SHP77 treated with DMSO at 0.1 percent for 48 hours (cell line): Measurements from ENCODE around the gene UGT1A3.
"Not testable (repeated sequence)": the region's sequence is repeated elsewhere in the genome, so short reads cannot be mapped to it uniquely, and the experiment has no call there.

Experiments used
- DNase-seq: peaks from one replicate; lab custom pipeline; 2025; lab: John Stamatoyannopoulos, UW

UGT1A3 gene

DNA sequence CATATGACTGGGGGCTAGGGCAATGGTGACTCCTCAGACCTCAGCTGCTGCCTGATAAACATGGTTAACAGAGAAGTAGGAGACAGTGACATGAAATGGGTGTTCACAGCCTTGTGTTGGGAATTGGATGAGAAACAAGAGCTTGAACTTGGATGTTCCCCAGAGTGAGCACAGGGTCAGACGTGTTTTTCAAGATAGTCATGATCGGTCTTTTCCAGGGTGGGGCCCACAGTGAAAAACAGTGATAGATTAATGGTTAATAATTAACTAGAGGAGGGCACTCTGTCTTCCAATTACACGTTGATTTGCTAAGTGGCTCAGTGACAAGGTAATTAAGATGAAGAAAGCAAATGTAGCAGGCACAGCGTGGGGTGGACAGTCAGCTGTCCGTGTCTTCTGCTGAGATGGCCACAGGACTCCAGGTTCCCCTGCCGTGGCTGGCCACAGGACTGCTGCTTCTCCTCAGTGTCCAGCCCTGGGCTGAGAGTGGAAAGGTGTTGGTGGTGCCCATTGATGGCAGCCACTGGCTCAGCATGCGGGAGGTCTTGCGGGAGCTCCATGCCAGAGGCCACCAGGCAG lies at the start of gene UGT1A3:
TSS of gene UGT1A3 (plus strand) at position 320 of the 579 bp plus-strand sequence. CDS start at position 405, 85 bp downstream.
- DNase-seq = no peak

DNA sequence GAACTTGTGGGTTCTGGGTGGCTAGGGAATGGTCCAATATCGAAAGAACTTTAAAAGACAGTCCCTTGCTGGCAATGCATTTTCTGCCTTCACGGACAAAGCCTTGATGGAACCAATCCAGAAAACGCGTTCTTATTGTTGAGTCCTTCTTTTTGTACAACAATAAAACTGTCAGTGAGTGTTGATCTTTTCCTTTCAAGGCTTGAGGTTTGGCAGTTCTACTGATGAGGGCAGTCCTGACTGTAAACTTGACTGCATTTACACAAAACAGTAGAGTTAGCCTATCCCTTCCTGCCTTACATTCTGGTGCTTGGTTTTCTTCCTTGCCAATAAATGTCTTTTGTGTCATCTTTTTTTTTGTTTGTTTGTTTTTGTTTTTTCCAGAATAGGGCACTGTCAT lies 49.6 kb upstream of the UGT1A3 start:
- no peak for DNase-seq

DNA sequence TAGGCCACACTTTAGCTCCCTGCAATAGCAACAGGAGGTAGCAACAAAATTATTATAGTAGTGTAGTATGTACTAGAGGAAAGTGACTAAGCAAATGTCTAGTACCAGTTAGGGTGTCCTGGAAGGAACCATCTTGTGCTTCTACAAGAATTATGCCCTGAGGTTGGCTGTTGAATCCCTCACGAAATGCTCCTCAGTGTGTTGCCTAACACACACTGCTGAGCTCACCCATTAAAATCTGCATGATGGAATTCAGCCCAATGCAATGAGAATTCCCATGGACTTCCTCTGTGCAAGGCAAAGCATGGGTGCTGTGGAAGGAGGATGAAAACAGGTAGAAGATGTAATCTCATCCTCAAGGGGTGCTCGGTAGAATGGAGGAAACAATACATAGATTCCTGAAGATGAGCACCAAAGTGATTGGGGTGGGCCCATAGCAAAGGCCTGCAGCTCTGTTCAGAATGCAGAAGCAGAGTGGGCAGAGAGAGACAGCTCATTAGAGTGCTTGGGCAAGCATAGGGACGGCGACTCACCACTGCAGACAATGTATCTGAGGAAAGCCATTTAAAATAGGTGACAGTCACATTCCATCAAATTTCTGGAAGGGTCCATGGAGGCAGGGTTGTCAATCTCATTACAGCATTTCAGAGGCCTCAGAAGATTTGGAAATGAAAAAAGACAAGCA lies 48.3 kb upstream of the UGT1A3 start:
- DNase-seq = no peak

DNA sequence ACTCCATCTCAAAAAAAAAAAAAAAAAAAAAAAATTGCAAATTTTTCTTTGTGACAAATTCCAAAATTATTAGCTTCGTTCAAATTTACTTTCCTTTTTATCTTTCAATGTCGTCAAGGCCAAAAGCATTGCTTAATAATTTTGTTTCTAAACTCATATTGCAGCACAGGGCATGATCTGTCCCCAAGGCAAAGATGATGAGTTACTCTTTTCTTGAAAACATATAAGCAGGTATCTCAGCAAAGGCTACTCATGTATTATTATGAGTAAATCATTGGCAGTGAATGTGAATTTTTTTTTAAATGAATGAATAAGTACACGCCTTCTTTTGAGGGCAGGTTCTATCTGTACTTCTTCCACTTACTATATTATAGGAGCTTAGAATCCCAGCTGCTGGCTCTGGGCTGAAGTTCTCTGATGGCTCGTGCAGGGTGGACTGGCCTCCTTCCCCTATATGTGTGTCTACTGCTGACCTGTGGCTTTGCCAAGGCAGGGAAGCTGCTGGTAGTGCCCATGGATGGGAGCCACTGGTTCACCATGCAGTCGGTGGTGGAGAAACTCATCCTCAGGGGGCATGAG lies 47.2 kb upstream of the UGT1A3 start, which contains the start of gene UGT1A7:
TSS of gene UGT1A7 (plus strand) at position 381 of the 579 bp plus-strand sequence. CDS start at position 418, 37 bp downstream.
- DNase-seq = no peak

DNA sequence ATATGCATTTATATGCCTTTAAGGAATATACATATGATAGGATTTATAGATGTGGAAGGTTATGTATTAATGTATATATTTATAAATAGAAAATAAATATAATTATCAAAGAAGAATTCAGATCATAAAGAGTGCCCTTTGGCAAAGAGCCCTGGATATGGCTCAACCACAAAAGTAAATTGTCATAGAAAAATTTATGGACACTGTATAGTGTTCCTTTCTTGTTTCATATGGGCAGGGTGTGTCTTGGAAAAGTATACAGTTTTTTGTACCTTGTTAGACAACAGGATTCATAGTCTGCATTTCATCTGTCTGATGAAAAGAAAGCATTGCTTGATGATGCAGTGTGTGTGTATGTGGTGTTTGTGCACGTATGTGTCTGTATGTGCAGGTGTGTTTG lies 44.2 kb upstream of the UGT1A3 start:
- DNase-seq = no peak

DNA sequence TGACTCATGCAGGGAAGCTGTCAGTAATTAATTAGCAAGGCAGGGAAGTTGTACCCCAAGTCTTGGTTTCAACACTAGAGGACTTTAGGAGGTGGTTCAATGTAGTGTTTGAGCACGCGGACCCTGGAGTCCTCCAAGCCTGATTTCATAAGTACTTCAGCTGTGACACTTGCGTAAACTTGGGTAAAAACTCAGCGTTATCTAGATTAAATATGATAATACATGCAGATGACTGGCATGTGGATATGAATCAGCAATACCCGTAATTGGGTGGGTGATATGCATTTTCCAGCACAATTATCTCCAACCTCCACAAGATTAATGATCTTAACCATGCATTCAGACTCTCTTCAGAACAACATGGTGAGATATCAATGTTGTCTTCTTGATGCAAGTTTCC lies 41.9 kb upstream of the UGT1A3 start:
- DNase-seq = no peak

DNA sequence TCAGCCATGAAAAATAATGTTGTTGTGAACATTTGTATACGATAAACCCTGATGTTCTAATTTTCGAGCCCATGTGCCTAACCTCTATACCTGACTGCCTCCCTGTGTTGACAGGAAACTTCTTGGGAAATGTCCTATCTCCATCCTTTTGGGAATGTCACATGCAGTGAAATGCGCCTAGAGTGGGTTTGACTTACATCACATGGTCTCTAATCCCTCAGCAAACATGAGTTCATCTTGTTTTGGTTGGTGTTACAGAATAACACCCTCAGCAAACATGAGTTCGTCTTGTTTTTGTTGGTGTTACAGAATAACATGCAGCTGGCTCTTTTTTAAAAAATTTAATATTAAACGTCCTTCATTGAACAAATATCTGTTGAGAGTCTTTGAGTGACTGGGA lies 40.5 kb upstream of the UGT1A3 start:
- DNase-seq = no peak

DNA sequence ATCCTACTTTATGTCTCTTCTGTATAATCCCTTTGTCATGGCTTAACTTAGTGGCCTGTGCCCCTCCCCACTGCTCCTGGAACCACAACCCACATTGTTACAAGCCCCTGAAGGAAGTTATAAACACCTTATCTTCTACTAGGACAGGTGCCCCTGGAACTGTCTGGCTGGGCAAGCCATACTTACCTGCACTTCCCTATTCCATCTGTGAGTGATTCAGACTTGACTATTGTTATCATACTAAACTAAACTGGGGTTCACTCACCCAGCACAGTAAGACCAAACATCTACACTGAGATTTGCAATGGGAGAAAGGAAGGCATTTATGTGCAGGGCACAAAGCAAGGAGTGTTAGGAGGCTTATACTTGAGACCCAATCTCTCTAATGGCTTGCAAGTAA lies 39.8 kb upstream of the UGT1A3 start:
- no peak for DNase-seq

DNA sequence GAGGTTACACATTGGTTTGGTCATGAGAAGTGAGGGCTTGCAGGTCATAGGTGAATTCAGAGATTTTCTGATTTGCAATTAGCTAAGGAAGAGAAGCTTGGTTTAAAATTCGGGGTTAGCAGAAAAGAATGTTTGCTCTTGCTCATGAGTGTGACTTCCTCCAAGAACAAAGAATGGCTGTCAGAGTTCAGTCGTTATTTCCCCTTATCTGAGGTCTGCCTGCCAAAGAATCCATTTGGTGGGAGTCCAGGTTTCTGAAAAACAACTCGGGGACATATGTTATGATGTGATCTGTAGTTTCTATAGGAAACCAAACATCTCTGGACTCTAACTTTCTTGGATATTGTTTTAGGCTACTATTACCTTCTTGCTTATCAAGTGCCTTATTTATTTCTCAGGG lies 39.3 kb upstream of the UGT1A3 start:
- DNase-seq = no peak

DNA sequence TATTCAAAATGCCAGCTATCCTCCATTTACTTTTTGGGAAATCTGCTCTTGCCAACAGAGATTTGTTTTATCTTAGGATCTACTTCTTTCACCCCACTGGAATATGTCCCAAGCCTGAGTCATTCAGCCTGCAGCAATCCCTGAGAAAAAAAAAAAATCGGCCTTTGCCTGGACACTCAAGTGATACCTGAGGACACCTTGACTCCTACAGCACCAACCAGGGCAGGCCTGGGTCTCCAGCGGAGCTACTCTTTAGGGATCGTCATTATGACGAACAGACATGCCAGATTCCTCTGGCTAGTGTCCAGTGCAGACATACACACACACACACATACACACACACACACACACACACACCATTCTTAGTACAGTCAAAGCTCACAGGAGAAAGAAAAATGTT lies 38.4 kb upstream of the UGT1A3 start:
- no peak for DNase-seq

DNA sequence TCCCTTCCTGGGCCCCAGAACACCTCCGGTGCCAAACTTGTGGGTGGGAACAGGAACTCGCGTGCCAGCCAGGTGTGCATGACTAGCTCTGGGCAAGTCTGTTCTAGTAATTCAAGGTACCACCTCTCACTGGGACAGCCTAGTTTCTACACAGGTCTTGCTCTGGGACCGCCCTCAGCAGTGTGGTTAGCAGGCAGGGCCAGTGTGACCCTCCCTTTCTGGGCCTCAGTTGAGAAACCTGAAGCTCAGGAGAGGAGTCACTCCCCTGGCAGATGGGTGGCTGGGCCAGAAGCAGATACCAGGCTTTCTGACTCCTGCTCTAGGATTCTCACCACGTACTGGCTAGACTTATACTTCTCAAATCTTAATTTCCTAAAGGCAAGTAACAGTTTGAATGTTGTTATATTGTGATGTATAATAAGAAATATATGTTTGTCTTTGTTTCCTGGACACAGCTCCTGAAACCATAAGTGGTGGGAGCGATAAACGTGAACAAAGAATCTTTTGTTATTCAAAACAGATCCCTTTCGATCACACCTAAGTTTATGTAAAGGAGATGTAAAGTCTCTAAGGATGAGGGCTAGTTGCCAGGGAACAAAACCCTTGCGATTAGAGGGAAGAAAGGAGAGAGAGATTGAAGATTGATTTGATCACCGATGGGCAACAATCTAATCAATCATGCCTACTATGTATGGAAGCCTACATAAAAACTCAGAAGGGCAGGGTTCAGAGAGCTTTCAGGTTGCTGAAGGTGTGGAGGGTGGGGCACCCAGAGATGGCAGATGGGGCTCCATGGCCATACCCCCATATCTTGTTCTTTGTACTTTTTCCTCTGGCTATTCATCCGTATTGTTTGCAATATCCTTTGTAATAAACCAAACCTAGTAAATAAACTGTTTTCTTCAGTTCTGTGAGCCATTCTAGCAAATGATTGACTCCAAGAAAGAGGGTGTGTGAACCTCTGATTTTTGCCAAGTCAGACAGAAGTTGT lies 37.1 kb upstream of the UGT1A3 start:
- DNase-seq = no peak

DNA sequence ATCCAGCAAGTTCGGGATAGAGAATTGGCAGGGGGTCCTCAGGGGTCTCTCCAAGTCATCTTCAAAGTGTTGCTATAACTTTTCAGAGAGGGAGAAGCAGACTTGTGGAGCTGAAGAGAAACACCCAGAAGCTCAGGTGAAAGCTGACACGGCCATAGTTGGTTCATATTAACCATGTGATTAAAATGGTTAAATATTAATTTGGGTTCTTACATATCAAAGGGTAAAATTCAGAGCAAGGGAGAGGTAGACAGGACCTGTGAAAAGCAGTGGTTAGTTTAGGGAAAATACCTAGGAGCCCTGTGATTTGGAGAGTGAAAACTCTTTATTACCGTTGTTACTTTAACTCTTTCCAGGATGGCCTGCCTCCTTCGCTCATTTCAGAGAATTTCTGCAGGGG lies 36.2 kb upstream of the UGT1A3 start, which contains the start of gene UGT1A6:
TSS of gene UGT1A6 (plus strand) at position 243 of the 400 bp plus-strand sequence. CDS start at position 358, 115 bp downstream.
- no peak for DNase-seq

DNA sequence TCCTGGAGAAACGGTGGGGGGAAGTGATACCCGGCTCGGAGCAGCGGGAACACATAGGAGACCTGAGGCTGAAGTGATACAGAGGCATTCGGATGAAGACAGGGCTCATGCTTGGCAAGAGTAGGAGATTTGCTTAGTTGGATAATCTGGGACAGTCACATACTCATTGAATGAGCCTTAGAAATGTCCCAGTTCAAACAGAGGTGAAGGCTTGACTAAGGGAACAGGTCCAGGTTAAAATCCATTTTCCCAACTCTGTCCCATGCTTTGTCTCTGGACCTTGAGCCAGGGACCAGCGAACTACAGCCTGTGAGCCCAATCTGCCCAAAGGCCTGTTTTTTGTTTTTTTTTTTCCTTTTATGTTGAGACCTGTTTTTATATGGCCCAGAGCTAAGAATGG lies 34.9 kb upstream of the UGT1A3 start:
- no peak for DNase-seq

DNA sequence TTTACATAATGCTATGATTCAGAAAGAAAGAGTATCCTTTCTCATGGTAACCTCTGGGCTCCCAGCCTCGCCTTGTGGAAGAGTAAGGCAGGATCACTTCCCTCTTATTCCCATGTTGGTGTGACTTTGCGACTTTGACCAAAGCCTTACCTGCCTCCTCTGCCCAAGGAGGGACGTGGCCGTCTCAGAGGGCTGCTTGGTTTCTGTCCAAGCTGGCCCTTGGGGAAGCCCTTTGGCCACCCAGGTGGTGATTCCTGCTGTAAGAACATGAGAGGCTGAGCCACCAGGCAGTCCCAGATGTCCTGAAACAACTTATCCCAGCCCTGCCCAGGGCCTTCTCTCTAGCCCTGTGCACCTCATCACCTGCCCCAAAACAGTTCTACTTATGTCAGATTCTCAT lies 30.1 kb upstream of the UGT1A3 start:
- DNase-seq = no peak

DNA sequence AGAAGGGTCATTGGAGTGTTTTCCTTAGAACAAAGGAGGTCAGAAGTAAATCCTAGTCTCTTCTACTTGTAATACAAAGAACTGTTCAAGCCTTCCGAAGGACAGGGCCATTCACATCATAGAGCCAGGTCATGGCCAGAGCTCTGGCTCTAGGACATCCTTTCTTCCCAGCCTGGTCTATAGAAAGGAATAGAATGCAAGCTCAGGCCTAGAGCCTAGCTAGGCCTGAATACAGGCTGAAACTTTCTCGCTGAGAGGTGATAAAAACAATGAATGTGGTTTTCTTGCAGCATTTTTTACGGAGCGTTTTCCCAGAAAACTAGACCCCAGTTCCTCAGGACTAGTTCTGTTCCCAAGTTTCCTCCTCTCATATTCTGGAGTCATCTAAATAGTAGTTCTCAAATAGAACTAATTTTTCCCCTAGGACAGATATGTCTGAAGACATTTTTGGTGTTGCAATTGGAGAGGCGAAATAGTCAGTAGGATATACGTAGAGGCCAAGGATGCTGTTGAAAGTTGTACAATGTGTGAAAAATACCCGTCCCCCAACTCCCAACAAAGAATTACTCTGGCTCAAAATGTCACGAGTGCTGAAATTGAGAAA lies 29.3 kb upstream of the UGT1A3 start:
- DNase-seq = no peak

DNA sequence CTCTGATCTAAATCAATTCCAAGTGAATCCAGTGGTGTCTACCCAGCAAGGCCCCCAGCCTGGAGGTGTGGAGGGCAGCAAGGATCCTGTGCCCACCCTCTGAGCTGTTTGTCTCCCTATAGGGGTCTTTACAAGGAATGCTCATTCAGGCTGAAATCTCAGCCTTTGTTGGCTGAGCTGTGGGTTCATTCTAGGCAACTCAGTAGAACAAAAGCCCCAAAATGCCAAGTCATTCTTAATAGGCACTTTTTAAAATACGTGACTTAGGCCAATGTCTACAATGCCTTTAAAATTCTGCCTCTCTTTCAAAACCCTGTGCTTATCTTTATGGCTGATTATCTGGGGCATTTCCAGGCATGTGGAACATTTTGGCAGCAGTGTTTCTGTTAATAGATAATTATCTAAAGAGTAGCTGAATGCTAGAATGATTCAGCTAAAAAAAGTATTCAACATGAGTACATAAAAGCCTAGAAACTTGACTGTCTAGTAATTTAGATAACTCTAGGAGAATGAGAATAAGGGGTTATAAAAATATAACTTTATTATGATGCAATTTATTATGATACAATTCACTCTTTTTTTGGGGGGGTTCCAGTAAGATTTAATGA lies 28.7 kb upstream of the UGT1A3 start:
- DNase-seq = no peak

DNA sequence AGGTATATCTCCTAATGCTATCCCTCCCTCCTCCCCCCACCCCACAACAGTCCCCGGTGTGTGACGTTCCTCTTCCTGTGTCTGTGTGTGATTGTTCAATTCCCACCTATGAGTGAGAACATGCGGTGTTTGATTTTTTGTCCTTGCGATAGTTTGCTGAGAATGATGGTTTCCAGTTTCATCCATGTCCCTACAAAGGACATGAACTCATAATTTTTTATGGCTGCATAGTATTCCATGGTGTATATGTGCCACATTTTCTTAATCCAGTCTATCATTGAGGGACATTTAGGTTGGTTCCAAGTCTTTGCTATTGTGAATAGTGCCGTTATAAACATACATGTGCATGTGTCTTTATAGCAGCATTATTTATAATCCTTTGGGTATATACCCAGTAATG lies 28.0 kb upstream of the UGT1A3 start:
- DNase-seq = not testable (repeated sequence)

DNA sequence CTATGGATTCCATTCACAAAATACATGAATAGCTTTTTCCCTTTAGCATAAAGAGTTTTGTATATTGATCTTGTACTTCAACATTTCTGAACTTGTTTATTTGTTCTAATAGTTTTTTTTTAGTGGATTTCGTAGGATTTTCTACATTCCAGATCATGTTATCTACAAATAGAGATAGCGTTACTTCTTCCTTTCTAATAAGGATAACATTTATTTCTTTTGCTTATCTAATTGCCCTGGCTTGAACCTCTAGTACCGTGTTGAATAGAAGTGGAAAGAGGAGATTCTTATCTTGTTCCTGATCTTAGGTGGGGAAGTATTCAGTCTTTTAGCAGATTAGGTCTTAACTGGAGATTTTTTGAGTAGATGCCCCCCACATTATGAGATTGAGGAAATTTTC lies 26.6 kb upstream of the UGT1A3 start:
- no peak for DNase-seq

DNA sequence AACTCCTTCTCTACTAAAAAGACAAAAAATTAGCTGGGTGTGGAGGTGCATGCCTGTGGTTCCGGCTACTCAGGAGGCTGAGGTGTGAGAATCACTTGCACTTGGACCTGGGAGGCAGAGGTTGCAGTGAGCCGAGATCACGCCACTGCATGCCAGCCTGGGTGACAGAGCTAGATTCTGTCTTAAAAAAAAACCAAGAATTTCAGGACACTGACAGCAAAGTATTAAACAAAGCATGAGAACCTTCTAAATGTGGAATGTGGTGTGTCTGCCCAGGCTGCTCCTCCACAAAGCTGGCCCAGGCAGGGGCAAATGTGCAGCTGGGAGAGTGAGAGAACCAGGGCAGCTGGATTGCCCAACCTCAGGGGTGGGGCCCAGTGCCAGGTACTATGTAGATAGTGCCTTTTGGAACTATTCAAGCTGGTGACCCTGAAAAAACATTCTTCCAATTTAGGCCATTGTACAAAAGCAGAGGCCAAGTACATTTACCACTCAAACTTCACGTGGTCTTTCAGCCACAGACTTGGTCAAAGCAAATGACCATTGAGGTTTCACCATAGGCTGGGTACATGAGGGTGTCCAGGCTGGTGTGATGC lies 22.8 kb upstream of the UGT1A3 start:
- DNase-seq = no peak

DNA sequence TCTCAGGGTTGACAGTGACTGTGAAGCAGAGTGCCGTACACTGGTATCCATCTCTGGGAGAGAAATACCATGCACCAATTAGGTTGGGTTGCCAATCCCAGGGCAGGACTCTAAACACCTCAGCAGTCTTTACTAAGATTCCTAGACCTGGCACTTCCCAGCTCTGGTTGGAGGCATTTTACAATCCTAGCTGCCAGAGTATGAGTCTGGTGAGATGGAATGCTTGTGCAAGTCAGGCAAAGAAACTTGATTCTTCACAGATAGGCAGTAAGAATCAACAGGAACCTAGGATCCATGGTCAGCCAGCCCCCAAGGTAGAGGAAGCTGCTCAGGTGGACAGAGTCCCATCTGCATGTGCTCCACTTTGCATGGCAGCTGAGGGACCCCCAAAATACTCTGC lies 22.1 kb upstream of the UGT1A3 start:
- no peak for DNase-seq
